SK-N-SH treated with all-trans-retinoic acid at 6 μM for 48 hours (cell line): Measurements from ENCODE around the gene CACNA2D2.

Experiments used
- ATAC-seq: fragments of 200-7000 bp; cut with Tn5 transposase; 3 replicates; pipeline ENCODE4 v1.9.1; 2020; ENCODE audit warnings: mild to moderate bottlenecking, moderate library complexity
- ARNTL ChIP-seq: fragments of 450-650 bp; formaldehyde crosslinking; IDR thresholded peaks from 2 replicates; pipeline ENCODE4 v1.5.0; 2020; ENCODE audit warnings: low read depth, mild to moderate bottlenecking, moderate library complexity, borderline replicate concordance
- BACH2 ChIP-seq: fragments of 250-450 bp; sonication (Bioruptor Pico); IDR thresholded peaks from 2 replicates; pipeline ENCODE4 v1.9.0; 2021; ENCODE audit warnings: mild to moderate bottlenecking, borderline replicate concordance
- CSDC2 ChIP-seq: fragments of 250-450 bp; sonication (Bioruptor Pico); IDR thresholded peaks from 2 replicates; pipeline ENCODE4 v1.5.0; 2020; ENCODE audit warnings: mild to moderate bottlenecking, moderate library complexity
- ESRRG ChIP-seq: fragments of 250-450 bp; sonication (Bioruptor Pico); IDR thresholded peaks from 2 replicates; pipeline ENCODE4 v1.6.1; 2021; ENCODE audit warnings: mild to moderate bottlenecking
- OSR1 ChIP-seq: fragments of 250-450 bp; sonication (Bioruptor Pico); IDR thresholded peaks from 2 replicates; pipeline ENCODE4 v1.8.0; 2022; ENCODE audit warnings: moderate library complexity, mild to moderate bottlenecking, inconsistent platforms
- PPARA ChIP-seq: fragments of 250-450 bp; sonication (Bioruptor Pico); IDR thresholded peaks from 2 replicates; pipeline ENCODE4 v1.5.0; 2020; ENCODE audit warnings: mild to moderate bottlenecking, borderline replicate concordance
- SNAI2 ChIP-seq: fragments of 250-450 bp; sonication (Bioruptor Pico); IDR thresholded peaks from 2 replicates; pipeline ENCODE4 v1.5.0; 2020; ENCODE audit warnings: mild to moderate bottlenecking, moderate library complexity
- TCF4 ChIP-seq: fragments of 250-450 bp; sonication (Bioruptor Pico); IDR thresholded peaks from 2 replicates; pipeline ENCODE4 v1.8.0; 2021; ENCODE audit warnings: mild to moderate bottlenecking, moderate library complexity, borderline replicate concordance
- ZFP3 ChIP-seq: fragments of 250-450 bp; sonication (Bioruptor Pico); IDR thresholded peaks from 2 replicates; pipeline ENCODE4 v1.5.0; 2020; ENCODE audit warnings: mild to moderate bottlenecking, moderate library complexity
- ZFP30 ChIP-seq: fragments of 450-650 bp; formaldehyde crosslinking; IDR thresholded peaks from 2 replicates; pipeline ENCODE4 v1.5.0; 2022; ENCODE audit warnings: mild to moderate bottlenecking, moderate library complexity
- ZNF565 ChIP-seq: fragments of 450-650 bp; formaldehyde crosslinking; conservative IDR thresholded peaks from 2 replicates; pipeline ENCODE4 v1.5.0; 2020; ENCODE audit warnings: low read depth, mild to moderate bottlenecking, moderate library complexity
- ZNF70 ChIP-seq: fragments of 450-650 bp; formaldehyde crosslinking; IDR thresholded peaks from 2 replicates; pipeline ENCODE4 v1.5.0; 2020; ENCODE audit warnings: mild to moderate bottlenecking, moderate library complexity
- ZNF8 ChIP-seq: fragments of 450-650 bp; formaldehyde crosslinking; IDR thresholded peaks from 2 replicates; pipeline ENCODE4 v1.5.0; 2020; ENCODE audit warnings: mild to moderate bottlenecking, moderate library complexity
- TF ChIP-seq, protein P1 (sequence below): fragments of 250-450 bp; sonication (Bioruptor Pico); IDR thresholded peaks from 2 replicates; pipeline ENCODE4 v1.8.0; 2020; ENCODE audit warnings: mild to moderate bottlenecking, moderate library complexity, borderline replicate concordance
- TF ChIP-seq, protein P2 (sequence below): fragments of 250-450 bp; sonication (Bioruptor Pico); IDR thresholded peaks from 2 replicates; pipeline ENCODE4 v1.8.0; 2021; ENCODE audit warnings: low read depth, mild to moderate bottlenecking, moderate library complexity, borderline replicate concordance
- TF ChIP-seq, protein P3 (sequence below): fragments of 250-450 bp; sonication (Bioruptor Pico); IDR thresholded peaks from 2 replicates; pipeline ENCODE4 v1.5.1; 2021; ENCODE audit warnings: mild to moderate bottlenecking, moderate library complexity
- TF ChIP-seq, protein P4 (sequence below): fragments of 250-450 bp; sonication (Bioruptor Pico); IDR thresholded peaks from 2 replicates; pipeline ENCODE4 v1.5.1; 2020; ENCODE audit warnings: low read depth, mild to moderate bottlenecking, moderate library complexity
- TF ChIP-seq, protein P5 (sequence below): fragments of 250-450 bp; sonication (Bioruptor Pico); IDR thresholded peaks from 2 replicates; pipeline ENCODE4 v1.5.0; 2020; ENCODE audit warnings: mild to moderate bottlenecking, moderate library complexity

Gene CACNA2D2

GRCh38 chr3:50325497-50326181 lies 177.8 kb downstream of the CACNA2D2 start (continued):
- TF ChIP-seq, protein P1, sequence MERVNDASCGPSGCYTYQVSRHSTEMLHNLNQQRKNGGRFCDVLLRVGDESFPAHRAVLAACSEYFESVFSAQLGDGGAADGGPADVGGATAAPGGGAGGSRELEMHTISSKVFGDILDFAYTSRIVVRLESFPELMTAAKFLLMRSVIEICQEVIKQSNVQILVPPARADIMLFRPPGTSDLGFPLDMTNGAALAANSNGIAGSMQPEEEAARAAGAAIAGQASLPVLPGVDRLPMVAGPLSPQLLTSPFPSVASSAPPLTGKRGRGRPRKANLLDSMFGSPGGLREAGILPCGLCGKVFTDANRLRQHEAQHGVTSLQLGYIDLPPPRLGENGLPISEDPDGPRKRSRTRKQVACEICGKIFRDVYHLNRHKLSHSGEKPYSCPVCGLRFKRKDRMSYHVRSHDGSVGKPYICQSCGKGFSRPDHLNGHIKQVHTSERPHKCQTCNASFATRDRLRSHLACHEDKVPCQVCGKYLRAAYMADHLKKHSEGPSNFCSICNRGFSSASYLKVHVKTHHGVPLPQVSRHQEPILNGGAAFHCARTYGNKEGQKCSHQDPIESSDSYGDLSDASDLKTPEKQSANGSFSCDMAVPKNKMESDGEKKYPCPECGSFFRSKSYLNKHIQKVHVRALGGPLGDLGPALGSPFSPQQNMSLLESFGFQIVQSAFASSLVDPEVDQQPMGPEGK (CRISPR knock-in tag) = no peak
- TF ChIP-seq, all 23 proteins: peak for 0

DNA sequence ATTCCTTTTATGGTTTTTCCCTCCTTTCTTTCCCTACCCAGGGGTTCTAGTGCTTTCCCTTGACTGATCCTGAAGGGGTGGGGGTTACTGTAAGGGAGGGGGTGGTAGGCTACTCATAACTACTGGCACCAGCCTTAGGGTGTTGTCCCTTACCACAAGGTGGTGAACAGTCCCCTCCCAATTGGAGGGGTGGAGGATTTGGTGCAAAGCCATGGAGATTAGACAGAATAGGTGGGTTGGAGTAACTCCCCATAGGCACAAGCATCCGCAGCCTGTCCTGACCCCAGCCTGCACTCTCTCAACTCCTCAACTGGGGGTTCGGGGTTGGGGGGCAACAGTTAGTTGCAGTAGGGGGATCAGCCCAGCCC lies 178.3 kb downstream of the CACNA2D2 start:
- TF ChIP-seq ZNF565 (CRISPR knock-in tag) (no peak), ZNF8 (CRISPR knock-in tag) (no peak), ZFP3 (CRISPR knock-in tag) (no peak), PPARA (CRISPR knock-in tag) (no peak), SNAI2 (CRISPR knock-in tag) (no peak), BACH2 (CRISPR knock-in tag) (no peak), ZFP30 (CRISPR knock-in tag) (no peak)
- TF ChIP-seq, protein P2, sequence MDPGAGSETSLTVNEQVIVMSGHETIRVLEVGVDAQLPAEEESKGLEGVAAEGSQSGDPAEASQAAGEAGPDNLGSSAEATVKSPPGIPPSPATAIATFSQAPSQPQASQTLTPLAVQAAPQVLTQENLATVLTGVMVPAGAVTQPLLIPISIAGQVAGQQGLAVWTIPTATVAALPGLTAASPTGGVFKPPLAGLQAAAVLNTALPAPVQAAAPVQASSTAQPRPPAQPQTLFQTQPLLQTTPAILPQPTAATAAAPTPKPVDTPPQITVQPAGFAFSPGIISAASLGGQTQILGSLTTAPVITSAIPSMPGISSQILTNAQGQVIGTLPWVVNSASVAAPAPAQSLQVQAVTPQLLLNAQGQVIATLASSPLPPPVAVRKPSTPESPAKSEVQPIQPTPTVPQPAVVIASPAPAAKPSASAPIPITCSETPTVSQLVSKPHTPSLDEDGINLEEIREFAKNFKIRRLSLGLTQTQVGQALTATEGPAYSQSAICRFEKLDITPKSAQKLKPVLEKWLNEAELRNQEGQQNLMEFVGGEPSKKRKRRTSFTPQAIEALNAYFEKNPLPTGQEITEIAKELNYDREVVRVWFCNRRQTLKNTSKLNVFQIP = no peak
- TF ChIP-seq, protein P1 (CRISPR knock-in tag) = no peak
- TF ChIP-seq, protein P3, sequence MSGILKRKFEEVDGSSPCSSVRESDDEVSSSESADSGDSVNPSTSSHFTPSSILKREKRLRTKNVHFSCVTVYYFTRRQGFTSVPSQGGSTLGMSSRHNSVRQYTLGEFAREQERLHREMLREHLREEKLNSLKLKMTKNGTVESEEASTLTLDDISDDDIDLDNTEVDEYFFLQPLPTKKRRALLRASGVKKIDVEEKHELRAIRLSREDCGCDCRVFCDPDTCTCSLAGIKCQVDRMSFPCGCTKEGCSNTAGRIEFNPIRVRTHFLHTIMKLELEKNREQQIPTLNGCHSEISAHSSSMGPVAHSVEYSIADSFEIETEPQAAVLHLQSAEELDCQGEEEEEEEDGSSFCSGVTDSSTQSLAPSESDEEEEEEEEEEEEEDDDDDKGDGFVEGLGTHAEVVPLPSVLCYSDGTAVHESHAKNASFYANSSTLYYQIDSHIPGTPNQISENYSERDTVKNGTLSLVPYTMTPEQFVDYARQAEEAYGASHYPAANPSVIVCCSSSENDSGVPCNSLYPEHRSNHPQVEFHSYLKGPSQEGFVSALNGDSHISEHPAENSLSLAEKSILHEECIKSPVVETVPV = no peak
- TF ChIP-seq, all 23 proteins: peak for 0
- no peak for ATAC-seq

- no peak for TF ChIP-seq ZFP3 (CRISPR knock-in tag)
- TF ChIP-seq, protein P4, sequence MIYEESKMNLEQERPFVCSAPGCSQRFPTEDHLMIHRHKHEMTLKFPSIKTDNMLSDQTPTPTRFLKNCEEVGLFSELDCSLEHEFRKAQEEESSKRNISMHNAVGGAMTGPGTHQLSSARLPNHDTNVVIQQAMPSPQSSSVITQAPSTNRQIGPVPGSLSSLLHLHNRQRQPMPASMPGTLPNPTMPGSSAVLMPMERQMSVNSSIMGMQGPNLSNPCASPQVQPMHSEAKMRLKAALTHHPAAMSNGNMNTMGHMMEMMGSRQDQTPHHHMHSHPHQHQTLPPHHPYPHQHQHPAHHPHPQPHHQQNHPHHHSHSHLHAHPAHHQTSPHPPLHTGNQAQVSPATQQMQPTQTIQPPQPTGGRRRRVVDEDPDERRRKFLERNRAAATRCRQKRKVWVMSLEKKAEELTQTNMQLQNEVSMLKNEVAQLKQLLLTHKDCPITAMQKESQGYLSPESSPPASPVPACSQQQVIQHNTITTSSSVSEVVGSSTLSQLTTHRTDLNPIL (CRISPR knock-in tag) = no peak
- ATAC-seq = peak; percentile 56
Measured at GRCh38 chr3:50324351-50325112, 178.9 kb downstream of the CACNA2D2 start.

DNA sequence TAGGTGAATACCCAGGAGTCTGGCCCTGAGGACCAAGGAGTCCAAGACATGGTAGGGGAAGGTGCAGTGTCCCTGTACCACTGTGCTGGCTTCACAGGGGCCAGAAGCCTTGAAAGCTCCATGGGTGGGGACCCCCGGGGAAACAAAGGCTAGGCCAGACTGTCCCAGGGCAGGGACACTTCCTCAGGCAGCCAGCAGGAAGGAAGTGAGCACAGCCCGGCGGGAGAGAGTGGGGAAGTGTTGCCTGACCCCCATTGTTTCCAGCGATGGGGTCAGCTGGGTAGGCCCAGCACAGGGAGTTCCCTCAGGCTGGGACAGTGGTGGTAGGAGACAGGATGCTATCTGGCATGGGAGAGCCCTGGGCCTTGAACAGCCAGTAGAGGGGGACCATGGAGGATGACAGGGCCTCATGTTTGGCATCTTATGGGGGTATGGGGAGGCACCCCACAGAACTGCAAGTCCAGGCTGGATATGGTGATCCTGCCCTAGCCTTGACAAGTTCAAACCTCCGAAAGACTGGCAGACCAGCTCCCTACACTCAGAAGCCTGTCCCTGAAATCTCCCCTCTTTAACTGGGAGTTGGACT lies 179.7 kb downstream of the CACNA2D2 start:
- no peak for ATAC-seq
- TF ChIP-seq, protein P5, sequence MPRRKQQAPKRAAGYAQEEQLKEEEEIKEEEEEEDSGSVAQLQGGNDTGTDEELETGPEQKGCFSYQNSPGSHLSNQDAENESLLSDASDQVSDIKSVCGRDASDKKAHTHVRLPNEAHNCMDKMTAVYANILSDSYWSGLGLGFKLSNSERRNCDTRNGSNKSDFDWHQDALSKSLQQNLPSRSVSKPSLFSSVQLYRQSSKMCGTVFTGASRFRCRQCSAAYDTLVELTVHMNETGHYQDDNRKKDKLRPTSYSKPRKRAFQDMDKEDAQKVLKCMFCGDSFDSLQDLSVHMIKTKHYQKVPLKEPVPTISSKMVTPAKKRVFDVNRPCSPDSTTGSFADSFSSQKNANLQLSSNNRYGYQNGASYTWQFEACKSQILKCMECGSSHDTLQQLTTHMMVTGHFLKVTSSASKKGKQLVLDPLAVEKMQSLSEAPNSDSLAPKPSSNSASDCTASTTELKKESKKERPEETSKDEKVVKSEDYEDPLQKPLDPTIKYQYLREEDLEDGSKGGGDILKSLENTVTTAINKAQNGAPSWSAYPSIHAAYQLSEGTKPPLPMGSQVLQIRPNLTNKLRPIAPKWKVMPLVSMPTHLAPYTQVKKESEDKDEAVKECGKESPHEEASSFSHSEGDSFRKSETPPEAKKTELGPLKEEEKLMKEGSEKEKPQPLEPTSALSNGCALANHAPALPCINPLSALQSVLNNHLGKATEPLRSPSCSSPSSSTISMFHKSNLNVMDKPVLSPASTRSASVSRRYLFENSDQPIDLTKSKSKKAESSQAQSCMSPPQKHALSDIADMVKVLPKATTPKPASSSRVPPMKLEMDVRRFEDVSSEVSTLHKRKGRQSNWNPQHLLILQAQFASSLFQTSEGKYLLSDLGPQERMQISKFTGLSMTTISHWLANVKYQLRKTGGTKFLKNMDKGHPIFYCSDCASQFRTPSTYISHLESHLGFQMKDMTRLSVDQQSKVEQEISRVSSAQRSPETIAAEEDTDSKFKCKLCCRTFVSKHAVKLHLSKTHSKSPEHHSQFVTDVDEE (CRISPR knock-in tag) = no peak
- TF ChIP-seq OSR1 (CRISPR knock-in tag) = no peak
- no peak for TF ChIP-seq ZNF70
- TF ChIP-seq CSDC2 = no peak
- no peak for TF ChIP-seq ZFP30 (CRISPR knock-in tag)
- no peak for TF ChIP-seq ARNTL (CRISPR knock-in tag)
- TF ChIP-seq ESRRG = no peak
- TF ChIP-seq BACH2 (CRISPR knock-in tag) = no peak
- TF ChIP-seq ZNF565 (CRISPR knock-in tag) = no peak
- TF ChIP-seq, protein P1 (CRISPR knock-in tag) = no peak
- TF ChIP-seq, protein P3 = no peak
- TF ChIP-seq TCF4 (CRISPR knock-in tag) = no peak
- TF ChIP-seq, all 23 proteins: peak for 0
